ENCODE data around the gene PAK4. TPM values are rescaled to one million over a fixed set of nuclear protein-coding genes. Genes with fewer than 3 reads are reported as not detected.
"Not testable (repeated sequence)": the region's sequence is repeated elsewhere in the genome, so short reads cannot be mapped to it uniquely, and the experiment has no call there.

Gene PAK4
- total and polyA plus RNA-seq, 5 donors from 2014 or later: 0.87 to 10.9 (median 1.8) TPM

- not testable (repeated sequence) for H3K36me3 ChIP-seq (ENCODE audit: control insufficient read depth, insufficient read depth, low read length); H3K27ac ChIP-seq (ENCODE audit: insufficient read depth, low read length, poor library complexity, severe bottlenecking); H3K27me3 ChIP-seq (ENCODE audit: control insufficient read depth, insufficient read depth, low read length); H3K36me3 Mint-ChIP-seq; ATAC-seq (ENCODE audit: low read depth in 2 of 2); H3K27ac Mint-ChIP-seq; DNase-seq; H3K4me1 Mint-ChIP-seq; H3K4me3 ChIP-seq (ENCODE audit: low read depth, low read length); H3K9me3 ChIP-seq (ENCODE audit: control insufficient read depth in 2 of 2, low read length in 2 of 2); H3K9me3 Mint-ChIP-seq; H3K4me1 ChIP-seq (ENCODE audit: control insufficient read depth, insufficient read depth, low read length, poor library complexity, severe bottlenecking)
- Mint-ChIP-seq H3K4me3 (peak overlapping the region in 1 of 4 donors; percentile 50), H3K27me3 (peaks cover 59% of the 10 kb centered on the region)
Measured at GRCh38 chr19:39095799-39096540, 29.6 kb upstream of the PAK4 start.

- Mint-ChIP-seq H3K4me3 (no peak overlapping the region), H3K27me3 (peaks cover 50% of the 10 kb centered on the region), H3K9me3 (no peaks in the 10 kb centered on the region), H3K27ac (no peak overlapping the region), H3K36me3 (no peaks in the 10 kb centered on the region), H3K4me1 (peaks cover 0 to 4% (median 2%) of the 10 kb centered on the region in 4 donors)
- no peak for DNase-seq
- ATAC-seq (ENCODE audit: low read depth in 2 of 2): no peak
- no peak overlapping the region for H3K4me3 ChIP-seq (ENCODE audit: low read depth, low read length)
- no peaks in the 10 kb centered on the region for H3K36me3 ChIP-seq (ENCODE audit: control insufficient read depth, insufficient read depth, low read length)
- no peaks in the 10 kb centered on the region for H3K9me3 ChIP-seq (ENCODE audit: control insufficient read depth in 2 of 2, low read length in 2 of 2)
- H3K27ac ChIP-seq (ENCODE audit: insufficient read depth, low read length, poor library complexity, severe bottlenecking): no peak overlapping the region
- no peaks in the 10 kb centered on the region for H3K27me3 ChIP-seq (ENCODE audit: control insufficient read depth, insufficient read depth, low read length)
- H3K4me1 ChIP-seq (ENCODE audit: control insufficient read depth, insufficient read depth, low read length, poor library complexity, severe bottlenecking): no peaks in the 10 kb centered on the region
Measured at GRCh38 chr19:39097299-39097698, 28.3 kb upstream of the PAK4 start.

GRCh38 chr19:39097721-39098120 lies 27.9 kb upstream of the PAK4 start:
- no peaks in the 10 kb centered on the region for H3K36me3 ChIP-seq (ENCODE audit: control insufficient read depth, insufficient read depth, low read length)
- Mint-ChIP-seq H3K9me3 (peaks cover 0 to 2% (median 0%) of the 10 kb centered on the region in 7 donors), H3K4me3 (no peak overlapping the region), H3K27me3 (peaks cover 45% of the 10 kb centered on the region), H3K4me1 (peaks cover 0 to 4% (median 2%) of the 10 kb centered on the region in 4 donors), H3K27ac (no peak overlapping the region), H3K36me3 (no peaks in the 10 kb centered on the region)
- ATAC-seq (ENCODE audit: low read depth in 2 of 2) (no peak), DNase-seq (no peak)
- no peaks in the 10 kb centered on the region for H3K4me1 ChIP-seq (ENCODE audit: control insufficient read depth, insufficient read depth, low read length, poor library complexity, severe bottlenecking)
- no peak overlapping the region for H3K4me3 ChIP-seq (ENCODE audit: low read depth, low read length)
- H3K27ac ChIP-seq (ENCODE audit: insufficient read depth, low read length, poor library complexity, severe bottlenecking): no peak overlapping the region
- H3K9me3 ChIP-seq (ENCODE audit: control insufficient read depth in 2 of 2, low read length in 2 of 2): no peaks in the 10 kb centered on the region
- no peaks in the 10 kb centered on the region for H3K27me3 ChIP-seq (ENCODE audit: control insufficient read depth, insufficient read depth, low read length)

GRCh38 chr19:39098365-39099269 lies 27.0 kb upstream of the PAK4 start:
- peak in 1 of 2 donors; percentile 18 for ATAC-seq (ENCODE audit: low read depth in 2 of 2)
- peaks cover 39% of the 10 kb centered on the region for H3K27me3 Mint-ChIP-seq
- no peaks in the 10 kb centered on the region for H3K36me3 ChIP-seq (ENCODE audit: control insufficient read depth, insufficient read depth, low read length)
- DNase-seq: no peak
- no peaks in the 10 kb centered on the region for H3K9me3 ChIP-seq (ENCODE audit: control insufficient read depth in 2 of 2, low read length in 2 of 2)
- H3K4me3 Mint-ChIP-seq: no peak overlapping the region
- H3K36me3 Mint-ChIP-seq: no peaks in the 10 kb centered on the region
- H3K4me1 ChIP-seq (ENCODE audit: control insufficient read depth, insufficient read depth, low read length, poor library complexity, severe bottlenecking): no peaks in the 10 kb centered on the region
- H3K27me3 ChIP-seq (ENCODE audit: control insufficient read depth, insufficient read depth, low read length): no peaks in the 10 kb centered on the region
- peaks cover 0 to 4% (median 2%) of the 10 kb centered on the region in 4 donors for H3K4me1 Mint-ChIP-seq
- H3K9me3 Mint-ChIP-seq: peaks cover 0 to 2% (median 0%) of the 10 kb centered on the region in 7 donors
- H3K27ac Mint-ChIP-seq: no peak overlapping the region
- H3K27ac ChIP-seq (ENCODE audit: insufficient read depth, low read length, poor library complexity, severe bottlenecking): no peak overlapping the region
- no peak overlapping the region for H3K4me3 ChIP-seq (ENCODE audit: low read depth, low read length)

GRCh38 chr19:39099341-39099740 lies 26.2 kb upstream of the PAK4 start:
- Histone ChIP-seq H3K27me3 (ENCODE audit: control insufficient read depth, insufficient read depth, low read length) (no peaks in the 10 kb centered on the region), H3K36me3 (ENCODE audit: control insufficient read depth, insufficient read depth, low read length) (no peaks in the 10 kb centered on the region), H3K4me3 (ENCODE audit: low read depth, low read length) (no peak overlapping the region), H3K9me3 (ENCODE audit: control insufficient read depth in 2 of 2, low read length in 2 of 2) (no peaks in the 10 kb centered on the region), H3K4me1 (ENCODE audit: control insufficient read depth, insufficient read depth, low read length, poor library complexity, severe bottlenecking) (no peaks in the 10 kb centered on the region), H3K27ac (ENCODE audit: insufficient read depth, low read length, poor library complexity, severe bottlenecking) (no peak overlapping the region)
- no peak overlapping the region for H3K27ac Mint-ChIP-seq
- peaks cover 0 to 4% (median 2%) of the 10 kb centered on the region in 4 donors for H3K4me1 Mint-ChIP-seq
- H3K9me3 Mint-ChIP-seq: peaks cover 0 to 2% (median 0%) of the 10 kb centered on the region in 7 donors
- no peak for DNase-seq
- H3K27me3 Mint-ChIP-seq: peaks cover 39% of the 10 kb centered on the region
- ATAC-seq (ENCODE audit: low read depth in 2 of 2): no peak
- H3K36me3 Mint-ChIP-seq: no peaks in the 10 kb centered on the region
- no peak overlapping the region for H3K4me3 Mint-ChIP-seq

- Mint-ChIP-seq H3K9me3 (peaks cover 0 to 2% (median 0%) of the 10 kb centered on the region in 7 donors), H3K4me3 (no peak overlapping the region), H3K27me3 (peaks cover 33% of the 10 kb centered on the region), H3K4me1 (peaks cover 0 to 2% (median under 1%) of the 10 kb centered on the region in 4 donors), H3K36me3 (no peaks in the 10 kb centered on the region), H3K27ac (no peak overlapping the region)
- no peaks in the 10 kb centered on the region for H3K4me1 ChIP-seq (ENCODE audit: control insufficient read depth, insufficient read depth, low read length, poor library complexity, severe bottlenecking)
- DNase-seq: no peak
- ATAC-seq (ENCODE audit: low read depth in 2 of 2): no peak
- no peaks in the 10 kb centered on the region for H3K27me3 ChIP-seq (ENCODE audit: control insufficient read depth, insufficient read depth, low read length)
- H3K27ac ChIP-seq (ENCODE audit: insufficient read depth, low read length, poor library complexity, severe bottlenecking): no peak overlapping the region
- H3K9me3 ChIP-seq (ENCODE audit: control insufficient read depth in 2 of 2, low read length in 2 of 2): no peaks in the 10 kb centered on the region
- no peak overlapping the region for H3K4me3 ChIP-seq (ENCODE audit: low read depth, low read length)
- no peaks in the 10 kb centered on the region for H3K36me3 ChIP-seq (ENCODE audit: control insufficient read depth, insufficient read depth, low read length)
Measured at GRCh38 chr19:39100500-39101166, 25.0 kb upstream of the PAK4 start.

GRCh38 chr19:39103151-39103550 lies 22.4 kb upstream of the PAK4 start:
- Mint-ChIP-seq H3K4me1 (peaks cover 0 to 2% (median under 1%) of the 10 kb centered on the region in 4 donors), H3K9me3 (peaks cover 0 to 2% (median 0%) of the 10 kb centered on the region in 7 donors), H3K4me3 (no peak overlapping the region), H3K27me3 (peaks cover 12% of the 10 kb centered on the region), H3K36me3 (no peaks in the 10 kb centered on the region), H3K27ac (no peak overlapping the region)
- Histone ChIP-seq H3K4me3 (ENCODE audit: low read depth, low read length) (no peak overlapping the region), H3K9me3 (ENCODE audit: control insufficient read depth in 2 of 2, low read length in 2 of 2) (no peaks in the 10 kb centered on the region), H3K27ac (ENCODE audit: insufficient read depth, low read length, poor library complexity, severe bottlenecking) (no peak overlapping the region), H3K4me1 (ENCODE audit: control insufficient read depth, insufficient read depth, low read length, poor library complexity, severe bottlenecking) (no peaks in the 10 kb centered on the region), H3K36me3 (ENCODE audit: control insufficient read depth, insufficient read depth, low read length) (no peaks in the 10 kb centered on the region), H3K27me3 (ENCODE audit: control insufficient read depth, insufficient read depth, low read length) (no peaks in the 10 kb centered on the region)
- DNase-seq: no peak
- ATAC-seq (ENCODE audit: low read depth in 2 of 2): no peak

Data from CD4-positive, CD25-positive, alpha-beta regulatory T cell (primary cell).